OCI-LY7 (cell line): Measurements from ENCODE around the gene COBLL1. TPM values are rescaled to one million over a fixed set of nuclear protein-coding genes. Genes with fewer than 3 reads are reported as not detected.
A peak's percentile ranks its signal among the peaks of the same experiment; 100 is the strongest.

Experiments
- BruUV-seq: library from RNA; stranded (reverse); fragments of 400-500 nt; replicated peaks from 2 replicates; lab custom pipeline; 2021; lab: Mats Ljungman, UMichigan
- CTCF ChIA-PET: fragments of 300-600 bp; sonication (Branson Sonifier 250); formaldehyde crosslinking; loops from one replicate; lab custom pipeline; 2022; ENCODE audit warnings: antibody characterized with exemption; ENCODE audit not compliant: unreplicated experiment; lab: Charles Lee
- POLR2A ChIA-PET: fragments of 300-600 bp; sonication (Branson Sonifier 250); formaldehyde crosslinking; loops from one replicate; lab custom pipeline; 2022; ENCODE audit warnings: antibody characterized with exemption; lab: Charles Lee
- DNase-seq: peaks from one replicate; pipeline ENCODE4 v3.0.0-alpha.2; 2015; ENCODE audit warnings: low spot score
- H2AFZ ChIP-seq: fragments of 200-600 bp; sonication (generic), shearing (Covaris generic); 2 replicates; pipeline ENCODE4 v1.6.1; 2014; ENCODE audit warnings: mild to moderate bottlenecking, antibody characterized with exemption, low read length, moderate library complexity
- H3K27ac ChIP-seq: fragments of 200-600 bp; sonication (generic); 2 replicates; pipeline ENCODE4 v1.5.1; 2014; ENCODE audit warnings: mixed run types, low read depth, mild to moderate bottlenecking, moderate library complexity, low read length, inconsistent platforms; ENCODE audit not compliant: poor library complexity, severe bottlenecking
- H3K36me3 ChIP-seq: fragments of 200-600 bp; sonication (generic); 2 replicates; pipeline ENCODE4 v1.6.1; 2014; ENCODE audit warnings: mild to moderate bottlenecking, antibody characterized with exemption, low read length, moderate library complexity, mixed read lengths; ENCODE audit not compliant: insufficient read depth
- H3K4me1 ChIP-seq: fragments of 200-600 bp; sonication (generic); 2 replicates; pipeline ENCODE4 v1.5.1; 2014; ENCODE audit warnings: mild to moderate bottlenecking, low read length; ENCODE audit not compliant: insufficient read depth, poor library complexity, severe bottlenecking
- H3K4me2 ChIP-seq: fragments of 200-600 bp; sonication (generic); 2 replicates; pipeline ENCODE4 v1.6.1; 2014; ENCODE audit warnings: mild to moderate bottlenecking, low read length
- H3K4me3 ChIP-seq: fragments of 200-600 bp; sonication (generic); 2 replicates; pipeline ENCODE4 v1.5.1; 2014; ENCODE audit warnings: mild to moderate bottlenecking, low read depth, low read length; ENCODE audit not compliant: poor library complexity, severe bottlenecking
- H3K79me2 ChIP-seq: fragments of 200-600 bp; sonication (generic); 2 replicates; pipeline ENCODE4 v1.6.1; 2016; ENCODE audit warnings: low read depth, mild to moderate bottlenecking, low read length, moderate library complexity, mixed read lengths; ENCODE audit not compliant: insufficient read depth
- H3K9me2 ChIP-seq: fragments of 200-600 bp; sonication (generic); 2 replicates; pipeline ENCODE4 v1.6.1; 2016; ENCODE audit warnings: mild to moderate bottlenecking, low read length, mixed read lengths; ENCODE audit not compliant: insufficient read depth
- H3K9me3 ChIP-seq: fragments of 200-600 bp; sonication (generic); 2 replicates; pipeline ENCODE4 v1.6.1; 2014; ENCODE audit warnings: mild to moderate bottlenecking, mixed run types, low read length, mixed read lengths
- H4K20me1 ChIP-seq: fragments of 200-600 bp; sonication (generic); 2 replicates; pipeline ENCODE4 v1.6.1; 2014; ENCODE audit warnings: mild to moderate bottlenecking, antibody characterized with exemption, low read length, moderate library complexity, mixed read lengths; ENCODE audit not compliant: insufficient read depth
- EZH2phosphoT487 ChIP-seq: fragments of 200-600 bp; sonication (generic); IDR thresholded peaks from 2 replicates; pipeline ENCODE4 v1.6.1; 2018; ENCODE audit warnings: low read depth, borderline replicate concordance, mild to moderate bottlenecking, mixed run types, antibody characterized with exemption, low read length, moderate library complexity, mixed read lengths
- intact Hi-C: fragments of 100-400 bp; cut with micrococcal nuclease; formaldehyde crosslinking; loops from one replicate; pipeline ENCODE4 v1.10.0; 2022; ENCODE audit not compliant: unreplicated experiment
- total RNA-seq, 2 experiments: library from RNA; depleted of rRNA in 1 of 2; stranded (reverse); fragments of >200 nt in 1 of 2; shearing (Covaris generic) in 1 of 2; gene quantifications; 2 replicates each; pipeline ENCODE4 v1.2.3, GENCODE V29; 2014 to 2022
- TF ChIP-seq, protein P1 (sequence below): fragments of 200-600 bp; sonication (generic); conservative IDR thresholded peaks from 2 replicates; pipeline ENCODE4 v1.5.1; 2014; ENCODE audit warnings: mild to moderate bottlenecking, antibody characterized with exemption, low read length, moderate library complexity, mixed read lengths

Gene COBLL1
- total RNA-seq, 2 experiments from 2014 or later, result 0.79 to 40.7 TPM

DNA sequence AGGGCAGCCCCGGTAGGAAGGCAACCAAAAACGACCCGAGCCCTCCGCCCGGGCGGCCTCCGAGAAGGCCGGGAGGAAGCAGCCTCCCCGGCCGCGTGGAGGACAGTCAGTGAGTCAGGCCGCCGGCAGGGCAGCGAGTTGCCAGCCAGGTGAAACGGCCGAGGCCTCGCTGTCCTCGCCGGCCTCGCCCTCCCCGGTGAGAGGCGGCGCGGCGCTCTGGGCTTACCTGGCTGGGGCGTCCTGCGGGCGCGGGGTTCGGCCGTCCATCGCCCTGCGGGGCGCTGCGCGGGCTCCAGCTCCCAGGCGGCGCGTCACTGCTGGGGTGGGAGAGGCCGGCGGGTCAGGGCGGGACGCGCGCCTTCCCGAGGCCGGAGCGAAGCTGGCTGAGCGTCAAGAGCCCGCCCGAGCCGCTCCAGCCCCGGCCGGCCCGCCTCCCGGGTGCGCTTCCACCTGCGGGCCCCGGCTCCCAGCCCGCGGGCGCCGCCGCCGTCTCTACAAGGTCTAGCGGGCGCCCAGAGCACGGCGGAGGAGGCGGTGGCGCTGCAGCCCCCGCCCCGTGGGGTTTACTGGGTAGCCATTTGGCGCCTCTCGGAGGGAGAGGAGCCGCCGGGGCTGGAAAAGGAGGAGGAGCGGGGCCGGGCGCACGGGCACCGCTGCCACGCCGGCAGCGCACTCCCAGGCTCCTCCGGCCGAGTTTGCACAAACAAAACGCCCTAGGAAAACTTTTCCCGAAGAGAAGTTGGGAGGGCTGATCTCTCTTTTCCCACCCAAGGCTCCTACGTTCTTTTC, 499 bp downstream of the COBLL1 start:
- ChIA-PET POLR2A (interaction anchor here (0.7 to 1.4 kb wide), 13 partner anchors 11 to 129 kb away, joined by 3 to 9 read pairs (median 3); no protein-coding TSS in a partner anchor), CTCF (interaction anchor here (0.9 kb wide), 1 partner anchor 101 kb away, joined by 3 read pairs; no protein-coding TSS in a partner anchor)
- peaks cover 3% of the 10 kb centered on the region for H3K4me1 ChIP-seq
- peak overlapping the region; percentile 65 for H3K4me3 ChIP-seq
- H3K4me2 ChIP-seq, result peak overlapping the region; percentile 72
- H3K79me2 ChIP-seq, result no peaks in the 10 kb centered on the region
- no peak overlapping the region for H3K27ac ChIP-seq
- no TSS peak for BruUV-seq
- no peak for TF ChIP-seq EZH2phosphoT487
- TF ChIP-seq, protein P1, sequence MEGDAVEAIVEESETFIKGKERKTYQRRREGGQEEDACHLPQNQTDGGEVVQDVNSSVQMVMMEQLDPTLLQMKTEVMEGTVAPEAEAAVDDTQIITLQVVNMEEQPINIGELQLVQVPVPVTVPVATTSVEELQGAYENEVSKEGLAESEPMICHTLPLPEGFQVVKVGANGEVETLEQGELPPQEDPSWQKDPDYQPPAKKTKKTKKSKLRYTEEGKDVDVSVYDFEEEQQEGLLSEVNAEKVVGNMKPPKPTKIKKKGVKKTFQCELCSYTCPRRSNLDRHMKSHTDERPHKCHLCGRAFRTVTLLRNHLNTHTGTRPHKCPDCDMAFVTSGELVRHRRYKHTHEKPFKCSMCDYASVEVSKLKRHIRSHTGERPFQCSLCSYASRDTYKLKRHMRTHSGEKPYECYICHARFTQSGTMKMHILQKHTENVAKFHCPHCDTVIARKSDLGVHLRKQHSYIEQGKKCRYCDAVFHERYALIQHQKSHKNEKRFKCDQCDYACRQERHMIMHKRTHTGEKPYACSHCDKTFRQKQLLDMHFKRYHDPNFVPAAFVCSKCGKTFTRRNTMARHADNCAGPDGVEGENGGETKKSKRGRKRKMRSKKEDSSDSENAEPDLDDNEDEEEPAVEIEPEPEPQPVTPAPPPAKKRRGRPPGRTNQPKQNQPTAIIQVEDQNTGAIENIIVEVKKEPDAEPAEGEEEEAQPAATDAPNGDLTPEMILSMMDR, result no peak
- no peaks in the 10 kb centered on the region for H4K20me1 ChIP-seq
- no peaks in the 10 kb centered on the region for H3K9me2 ChIP-seq
- intact Hi-C loops, result loop anchor here (1.0 to 5.0 kb wide), 4 partner anchors 71 to 361 kb away; partner anchors contain the start of gene SCN3A
- no peaks in the 10 kb centered on the region for H3K36me3 ChIP-seq
- H3K9me3 ChIP-seq, result no peaks in the 10 kb centered on the region
- DNase-seq, result peak; percentile 18
- peak overlapping the region; percentile 38; the same call in 1 of the 2 replicates for H2AFZ ChIP-seq

DNA sequence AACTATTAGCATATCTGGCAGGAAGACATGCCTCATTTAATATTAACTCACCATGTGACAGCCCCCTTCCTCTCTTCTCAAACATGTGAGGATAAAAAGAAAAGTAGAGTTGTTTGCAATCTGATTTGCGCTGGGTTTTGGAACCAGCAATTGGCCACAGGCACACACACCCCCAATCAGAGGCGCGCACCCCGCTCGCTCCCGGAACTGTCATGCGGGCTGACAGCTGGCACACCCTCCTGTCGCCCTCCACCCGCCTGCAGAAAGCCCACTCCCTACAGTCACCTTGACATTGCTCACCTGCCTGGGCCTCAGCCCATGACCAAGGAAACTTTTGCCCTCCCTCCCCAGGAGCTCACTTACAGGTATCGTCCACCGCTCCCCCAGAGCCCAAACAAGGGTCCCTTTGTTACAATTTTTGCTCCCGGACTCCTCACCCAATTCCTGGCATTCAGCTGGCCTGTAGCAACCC, 1.1 kb downstream of the COBLL1 start:
- intact Hi-C loops, result loop anchor here (2.0 to 5.0 kb wide), 3 partner anchors 72 to 362 kb away; partner anchors contain the start of gene SCN3A
- POLR2A ChIA-PET, result interaction anchor here (0.7 to 1.1 kb wide), 5 partner anchors 13 to 130 kb away, joined by 3 to 9 read pairs (median 4); no protein-coding TSS in a partner anchor
- Histone ChIP-seq H3K9me3 (no peaks in the 10 kb centered on the region), H3K4me1 (peaks cover 3% of the 10 kb centered on the region), H3K4me2 (no peak overlapping the region), H3K27ac (no peak overlapping the region), H4K20me1 (no peaks in the 10 kb centered on the region), H3K36me3 (no peaks in the 10 kb centered on the region), H2AFZ (no peak overlapping the region), H3K79me2 (no peaks in the 10 kb centered on the region), H3K4me3 (no peak overlapping the region), H3K9me2 (no peaks in the 10 kb centered on the region)
- CTCF ChIA-PET, result no interaction called here
- BruUV-seq, result no TSS peak
- TF ChIP-seq, protein P1, result no peak
- no peak for TF ChIP-seq EZH2phosphoT487
- no peak for DNase-seq
